ENCODE data around the gene ZBTB21.

DNA sequence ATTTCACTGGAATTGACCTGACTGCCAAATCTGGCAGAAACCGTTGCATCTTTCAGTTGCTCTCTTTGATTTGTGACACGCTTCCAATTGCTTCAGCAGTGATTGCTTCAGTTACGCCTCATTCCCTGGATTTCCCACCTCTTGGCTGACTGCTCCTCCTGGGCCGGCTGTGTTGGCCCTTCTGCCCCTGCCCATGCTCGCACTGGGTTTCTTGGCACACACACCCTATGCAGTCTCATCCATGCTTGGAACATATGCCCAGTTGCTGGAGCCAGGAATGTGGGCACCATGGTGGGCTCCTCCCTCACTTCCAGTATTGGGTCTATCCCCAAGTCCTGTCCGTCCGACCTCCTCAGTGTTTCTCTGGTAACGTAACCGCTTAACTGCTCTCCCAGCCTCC is 2.2 kb upstream of the ZBTB21 start:
- TF ChIP-seq, protein P1, sequence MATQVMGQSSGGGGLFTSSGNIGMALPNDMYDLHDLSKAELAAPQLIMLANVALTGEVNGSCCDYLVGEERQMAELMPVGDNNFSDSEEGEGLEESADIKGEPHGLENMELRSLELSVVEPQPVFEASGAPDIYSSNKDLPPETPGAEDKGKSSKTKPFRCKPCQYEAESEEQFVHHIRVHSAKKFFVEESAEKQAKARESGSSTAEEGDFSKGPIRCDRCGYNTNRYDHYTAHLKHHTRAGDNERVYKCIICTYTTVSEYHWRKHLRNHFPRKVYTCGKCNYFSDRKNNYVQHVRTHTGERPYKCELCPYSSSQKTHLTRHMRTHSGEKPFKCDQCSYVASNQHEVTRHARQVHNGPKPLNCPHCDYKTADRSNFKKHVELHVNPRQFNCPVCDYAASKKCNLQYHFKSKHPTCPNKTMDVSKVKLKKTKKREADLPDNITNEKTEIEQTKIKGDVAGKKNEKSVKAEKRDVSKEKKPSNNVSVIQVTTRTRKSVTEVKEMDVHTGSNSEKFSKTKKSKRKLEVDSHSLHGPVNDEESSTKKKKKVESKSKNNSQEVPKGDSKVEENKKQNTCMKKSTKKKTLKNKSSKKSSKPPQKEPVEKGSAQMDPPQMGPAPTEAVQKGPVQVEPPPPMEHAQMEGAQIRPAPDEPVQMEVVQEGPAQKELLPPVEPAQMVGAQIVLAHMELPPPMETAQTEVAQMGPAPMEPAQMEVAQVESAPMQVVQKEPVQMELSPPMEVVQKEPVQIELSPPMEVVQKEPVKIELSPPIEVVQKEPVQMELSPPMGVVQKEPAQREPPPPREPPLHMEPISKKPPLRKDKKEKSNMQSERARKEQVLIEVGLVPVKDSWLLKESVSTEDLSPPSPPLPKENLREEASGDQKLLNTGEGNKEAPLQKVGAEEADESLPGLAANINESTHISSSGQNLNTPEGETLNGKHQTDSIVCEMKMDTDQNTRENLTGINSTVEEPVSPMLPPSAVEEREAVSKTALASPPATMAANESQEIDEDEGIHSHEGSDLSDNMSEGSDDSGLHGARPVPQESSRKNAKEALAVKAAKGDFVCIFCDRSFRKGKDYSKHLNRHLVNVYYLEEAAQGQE (IDR thresholded peaks at IDR 0.05; ENCODE audit: insufficient read depth in 1 of 2, low read depth in 2 of 2, low read length in 2 of 2), result no peak
- TF ChIP-seq SIN3A (IDR thresholded peaks at IDR 0.05; ENCODE audit: borderline replicate concordance, insufficient read depth, low read length), result no peak

All from PFSK-1 (cell line).